ENCODE data around the gene RALGAPA1.

DNA sequence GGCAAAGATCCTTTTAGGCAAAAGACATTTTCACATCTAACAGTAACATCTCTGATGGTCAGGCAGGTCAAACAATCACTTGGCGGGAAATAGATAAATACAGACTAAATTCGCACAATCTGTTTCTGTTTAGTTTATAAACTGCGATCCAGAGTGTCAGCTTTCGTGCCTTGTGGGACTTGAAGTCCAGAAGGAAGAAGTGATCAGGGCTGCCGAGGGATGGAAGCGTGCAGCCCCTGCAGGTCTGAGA, 16.8 kb upstream of the RALGAPA1 start:
- TF ChIP-seq FOXJ3 (CRISPR knock-in tag; IDR thresholded peaks at IDR 0.05; ENCODE audit: borderline replicate concordance): no peak
- TF ChIP-seq EZH2 (conservative IDR thresholded peaks at IDR 0.05; ENCODE audit: low read depth, low read length): no peak
- no peak for TF ChIP-seq SP2 (CRISPR knock-in tag; IDR thresholded peaks at IDR 0.05)
- no peak for TF ChIP-seq KDM1A (CRISPR knock-in tag; IDR thresholded peaks at IDR 0.05)
- TF ChIP-seq ZZZ3 (CRISPR knock-in tag; IDR thresholded peaks at IDR 0.05; ENCODE audit: borderline replicate concordance): no peak
- no peak for TF ChIP-seq HMGXB4 (CRISPR knock-in tag; IDR thresholded peaks at IDR 0.05; ENCODE audit: borderline replicate concordance in 1 of 2, low read depth in 1 of 2)
- TF ChIP-seq ZNF761 (CRISPR knock-in tag; conservative IDR thresholded peaks at IDR 0.05): no peak
- no peak for TF ChIP-seq RFX5 (IDR thresholded peaks at IDR 0.05; ENCODE audit: low read depth, low read length)
- TF ChIP-seq RAD21 (CRISPR knock-in tag; IDR thresholded peaks at IDR 0.05): no peak
